SH-SY5Y (cell line): ENCODE results near the gene BTLA.

Experiments used
- GATA2 ChIP-seq: IDR thresholded peaks from 2 replicates; pipeline ENCODE4 v1.6.1; 2011; ENCODE audit warnings: mild to moderate bottlenecking, low read depth, low read length
- GATA3 ChIP-seq: IDR thresholded peaks from 2 replicates; pipeline ENCODE4 v1.6.1; 2011; ENCODE audit warnings: low read depth, mild to moderate bottlenecking, low read length, moderate library complexity

DNA sequence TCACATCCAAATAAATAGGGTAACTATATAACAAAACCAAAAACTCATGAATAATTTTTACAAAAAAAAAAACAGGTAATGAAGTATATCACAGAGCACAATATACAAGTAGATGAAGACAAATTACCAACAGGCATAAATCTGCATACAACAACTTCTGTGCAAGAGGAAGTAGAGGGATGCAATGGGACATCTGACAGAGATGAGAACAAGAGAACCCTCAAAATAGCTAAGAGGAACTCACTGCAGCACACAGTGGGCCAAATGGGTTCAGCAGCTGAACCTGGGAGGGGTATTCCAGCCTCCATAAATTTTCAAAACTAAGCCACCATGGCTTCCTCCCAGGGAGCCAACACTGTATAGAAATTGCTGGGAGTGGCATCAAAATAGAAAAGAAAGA, 9.6 kb upstream of the BTLA start:
- TF ChIP-seq GATA3 (no peak), GATA2 (no peak)
